ENCODE measurements around the gene NT5C1B.

DNA sequence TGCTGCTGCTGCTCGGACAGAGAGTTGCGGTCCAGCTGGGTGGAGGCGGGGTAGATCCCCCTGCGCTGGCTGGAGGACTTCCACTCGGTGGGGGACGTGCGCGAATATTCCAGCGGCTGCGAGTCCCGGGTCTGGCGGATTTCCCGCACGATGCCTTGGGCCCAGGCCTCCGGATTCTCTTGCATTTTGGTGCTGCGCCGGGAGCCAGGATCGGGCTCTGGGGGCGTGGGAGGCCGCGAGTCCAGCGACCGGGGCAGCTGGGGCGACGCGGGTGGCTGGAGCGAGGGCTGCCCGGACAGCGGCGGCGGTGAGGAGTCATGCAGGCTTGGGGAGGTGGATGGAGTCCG lies 4.8 kb downstream of the NT5C1B start:
- TF ChIP-seq, protein P1, sequence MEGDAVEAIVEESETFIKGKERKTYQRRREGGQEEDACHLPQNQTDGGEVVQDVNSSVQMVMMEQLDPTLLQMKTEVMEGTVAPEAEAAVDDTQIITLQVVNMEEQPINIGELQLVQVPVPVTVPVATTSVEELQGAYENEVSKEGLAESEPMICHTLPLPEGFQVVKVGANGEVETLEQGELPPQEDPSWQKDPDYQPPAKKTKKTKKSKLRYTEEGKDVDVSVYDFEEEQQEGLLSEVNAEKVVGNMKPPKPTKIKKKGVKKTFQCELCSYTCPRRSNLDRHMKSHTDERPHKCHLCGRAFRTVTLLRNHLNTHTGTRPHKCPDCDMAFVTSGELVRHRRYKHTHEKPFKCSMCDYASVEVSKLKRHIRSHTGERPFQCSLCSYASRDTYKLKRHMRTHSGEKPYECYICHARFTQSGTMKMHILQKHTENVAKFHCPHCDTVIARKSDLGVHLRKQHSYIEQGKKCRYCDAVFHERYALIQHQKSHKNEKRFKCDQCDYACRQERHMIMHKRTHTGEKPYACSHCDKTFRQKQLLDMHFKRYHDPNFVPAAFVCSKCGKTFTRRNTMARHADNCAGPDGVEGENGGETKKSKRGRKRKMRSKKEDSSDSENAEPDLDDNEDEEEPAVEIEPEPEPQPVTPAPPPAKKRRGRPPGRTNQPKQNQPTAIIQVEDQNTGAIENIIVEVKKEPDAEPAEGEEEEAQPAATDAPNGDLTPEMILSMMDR (IDR thresholded peaks at IDR 0.05), result no peak
- no peak for TF ChIP-seq POLR2A (IDR thresholded peaks at IDR 0.05)
- no peak for TF ChIP-seq EP300 (IDR thresholded peaks at IDR 0.05)

Measured in ovary (tissue), 3 donors.